DOHH2 (cell line): ENCODE measurements around the gene RFC3.

Experiments used
- H3F3A ChIP-seq: fragments of 200-600 bp; sonication (generic), shearing (Covaris generic); 2 replicates; pipeline ENCODE4 v1.6.0; 2016; ENCODE audit warnings: antibody characterized with exemption, mild to moderate bottlenecking; ENCODE audit not compliant: control insufficient read depth, insufficient read depth
- H3K27ac ChIP-seq: fragments of 200-600 bp; sonication (generic); 2 replicates; pipeline ENCODE4 v1.5.1; 2014; ENCODE audit warnings: low read depth, mild to moderate bottlenecking, low read length, moderate library complexity
- H3K27me3 ChIP-seq: fragments of 200-600 bp; sonication (generic); 2 replicates; pipeline ENCODE4 v1.6.1; 2014; ENCODE audit warnings: mild to moderate bottlenecking, low read length, mixed read lengths; ENCODE audit not compliant: control insufficient read depth
- H3K36me3 ChIP-seq: fragments of 200-600 bp; sonication (generic); 2 replicates; pipeline ENCODE4 v1.6.1; 2014; ENCODE audit warnings: mild to moderate bottlenecking, low read length, moderate library complexity, mixed read lengths; ENCODE audit not compliant: control insufficient read depth
- H3K4me1 ChIP-seq: fragments of 200-600 bp; sonication (generic); 2 replicates; pipeline ENCODE4 v1.6.1; 2014; ENCODE audit warnings: mild to moderate bottlenecking, low read length, mixed read lengths; ENCODE audit not compliant: control insufficient read depth
- H3K4me2 ChIP-seq: fragments of 200-600 bp; sonication (generic); 2 replicates; pipeline ENCODE4 v1.6.0; 2014; ENCODE audit warnings: mild to moderate bottlenecking, low read length, moderate library complexity
- H3K4me3 ChIP-seq: fragments of 200-600 bp; sonication (generic); 2 replicates; pipeline ENCODE4 v1.5.1; 2014; ENCODE audit warnings: mild to moderate bottlenecking, low read length, mixed read lengths
- H3K79me2 ChIP-seq: fragments of 200-600 bp; sonication (generic); 2 replicates; pipeline ENCODE4 v1.6.1; 2014; ENCODE audit warnings: mild to moderate bottlenecking, low read length, mixed read lengths; ENCODE audit not compliant: control insufficient read depth
- H3K9me2 ChIP-seq: fragments of 200-600 bp; sonication (generic); replicated peaks from 2 replicates; pipeline ENCODE4 v1.6.1; 2014; ENCODE audit warnings: mild to moderate bottlenecking, low read length, mixed read lengths; ENCODE audit not compliant: control insufficient read depth
- H3K9me3 ChIP-seq: fragments of 200-600 bp; sonication (generic); 2 replicates; pipeline ENCODE4 v1.6.1; 2014; ENCODE audit warnings: antibody characterized with exemption, low read length, mixed read lengths; ENCODE audit not compliant: control insufficient read depth, insufficient read depth
- H4K20me1 ChIP-seq: fragments of 200-600 bp; sonication (generic); 2 replicates; pipeline ENCODE4 v1.6.0; 2014; ENCODE audit warnings: low read depth, mild to moderate bottlenecking, antibody characterized with exemption, low read length, moderate library complexity; ENCODE audit not compliant: control insufficient read depth, insufficient read depth
- EZH2phosphoT487 ChIP-seq: fragments of 200-600 bp; sonication (generic); IDR thresholded peaks from 2 replicates; pipeline ENCODE4 v1.6.1; 2017; ENCODE audit warnings: borderline replicate concordance, mild to moderate bottlenecking, antibody characterized with exemption, low read length, moderate library complexity, mixed read lengths
- TF ChIP-seq, protein P1 (sequence below): fragments of 200-600 bp; sonication (generic); IDR thresholded peaks from one replicate; pipeline ENCODE4 v1.5.1; 2014; ENCODE audit warnings: antibody characterized with exemption, mild to moderate bottlenecking, low read depth, low read length; ENCODE audit not compliant: poor library complexity, severe bottlenecking

The RFC3 gene

DNA sequence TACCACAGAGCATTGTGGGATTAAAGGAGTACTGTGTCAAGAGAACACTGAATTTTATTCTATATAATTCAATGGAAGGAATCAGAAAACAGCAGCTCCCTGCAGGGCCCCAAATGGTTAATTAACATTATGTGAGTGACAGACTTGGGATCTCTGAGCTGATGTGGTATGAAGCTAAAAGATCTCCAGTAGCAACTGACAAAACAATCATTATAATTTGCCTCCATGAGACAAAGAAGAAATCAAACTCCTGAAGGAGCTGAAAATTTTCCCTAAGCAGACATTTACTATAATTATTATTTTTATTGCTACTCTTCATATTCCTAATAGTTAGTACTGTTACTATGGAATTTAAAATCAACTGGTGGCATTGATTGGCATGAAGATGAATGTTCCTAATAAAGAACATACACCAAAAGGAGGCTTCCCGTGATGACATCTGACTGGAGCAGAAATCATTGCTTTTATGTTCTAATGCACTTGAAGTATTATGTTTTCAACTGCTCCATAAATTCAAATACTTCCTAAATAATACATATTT, 28.8 kb upstream of the RFC3 start:
- Histone ChIP-seq H3K9me3 (peaks cover 4% of the 10 kb centered on the region; the same call in 1 of the 2 replicates), H3K9me2 (no peaks in the 10 kb centered on the region), H3K79me2 (no peaks in the 10 kb centered on the region), H3K27ac (no peak overlapping the region), H3K4me3 (no peak overlapping the region), H3K27me3 (no peaks in the 10 kb centered on the region), H3K4me1 (peaks cover 13% of the 10 kb centered on the region), H3K36me3 (no peaks in the 10 kb centered on the region), H4K20me1 (no peaks in the 10 kb centered on the region), H3F3A (no peaks in the 10 kb centered on the region), H3K4me2 (no peak overlapping the region)
- TF ChIP-seq EZH2phosphoT487, result no peak
- TF ChIP-seq, protein P1, sequence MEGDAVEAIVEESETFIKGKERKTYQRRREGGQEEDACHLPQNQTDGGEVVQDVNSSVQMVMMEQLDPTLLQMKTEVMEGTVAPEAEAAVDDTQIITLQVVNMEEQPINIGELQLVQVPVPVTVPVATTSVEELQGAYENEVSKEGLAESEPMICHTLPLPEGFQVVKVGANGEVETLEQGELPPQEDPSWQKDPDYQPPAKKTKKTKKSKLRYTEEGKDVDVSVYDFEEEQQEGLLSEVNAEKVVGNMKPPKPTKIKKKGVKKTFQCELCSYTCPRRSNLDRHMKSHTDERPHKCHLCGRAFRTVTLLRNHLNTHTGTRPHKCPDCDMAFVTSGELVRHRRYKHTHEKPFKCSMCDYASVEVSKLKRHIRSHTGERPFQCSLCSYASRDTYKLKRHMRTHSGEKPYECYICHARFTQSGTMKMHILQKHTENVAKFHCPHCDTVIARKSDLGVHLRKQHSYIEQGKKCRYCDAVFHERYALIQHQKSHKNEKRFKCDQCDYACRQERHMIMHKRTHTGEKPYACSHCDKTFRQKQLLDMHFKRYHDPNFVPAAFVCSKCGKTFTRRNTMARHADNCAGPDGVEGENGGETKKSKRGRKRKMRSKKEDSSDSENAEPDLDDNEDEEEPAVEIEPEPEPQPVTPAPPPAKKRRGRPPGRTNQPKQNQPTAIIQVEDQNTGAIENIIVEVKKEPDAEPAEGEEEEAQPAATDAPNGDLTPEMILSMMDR, result no peak

GRCh38 chr13:33789739-33790138, 28.2 kb upstream of the RFC3 start:
- H4K20me1 ChIP-seq, result no peaks in the 10 kb centered on the region
- peaks cover 2% of the 10 kb centered on the region; the same call in 1 of the 2 replicates for H3K9me3 ChIP-seq
- H3K36me3 ChIP-seq, result no peaks in the 10 kb centered on the region
- no peak overlapping the region for H3K4me2 ChIP-seq
- TF ChIP-seq, protein P1, result no peak
- no peak for TF ChIP-seq EZH2phosphoT487
- peaks cover 13% of the 10 kb centered on the region for H3K4me1 ChIP-seq
- no peaks in the 10 kb centered on the region for H3K79me2 ChIP-seq
- no peaks in the 10 kb centered on the region for H3K27me3 ChIP-seq
- H3K4me3 ChIP-seq, result no peak overlapping the region
- no peak overlapping the region for H3K27ac ChIP-seq
- no peaks in the 10 kb centered on the region for H3K9me2 ChIP-seq
- H3F3A ChIP-seq, result no peaks in the 10 kb centered on the region

GRCh38 chr13:33793726-33794125, 24.2 kb upstream of the RFC3 start:
- Histone ChIP-seq H3K27ac (no peak overlapping the region), H3K79me2 (no peaks in the 10 kb centered on the region), H4K20me1 (no peaks in the 10 kb centered on the region), H3K27me3 (no peaks in the 10 kb centered on the region), H3F3A (no peaks in the 10 kb centered on the region), H3K4me1 (peaks cover 8% of the 10 kb centered on the region), H3K4me3 (no peak overlapping the region), H3K36me3 (no peaks in the 10 kb centered on the region), H3K9me3 (no peaks in the 10 kb centered on the region), H3K9me2 (no peaks in the 10 kb centered on the region), H3K4me2 (no peak overlapping the region)
- no peak for TF ChIP-seq EZH2phosphoT487
- TF ChIP-seq, protein P1, result no peak
